H1 (cell line): Measurements from ENCODE around the gene GDF9. TPM values are rescaled to one million over a fixed set of nuclear protein-coding genes. Genes with fewer than 3 reads are reported as not detected.

Experiments used
- CTCF ChIA-PET: fragments of 300-600 bp; sonication (Branson Sonifier 250); formaldehyde crosslinking; loops from one replicate; lab custom pipeline; 2021; ENCODE audit not compliant: partially characterized antibody; lab: Charles Lee
- POLR2A ChIA-PET: fragments of 300-600 bp; sonication (Branson Sonifier 250); formaldehyde crosslinking; loops from one replicate; lab custom pipeline; 2021; ENCODE audit warnings: inconsistent platforms; ENCODE audit not compliant: partially characterized antibody; lab: Charles Lee
- DNase-seq, 2 experiments: peaks; one replicate each; pipeline versions ENCODE4 v3.0.0 to v3.0.0-alpha.2; 2010 to 2022; ENCODE audit warnings: low spot score in 2 of 2, low read depth in 1 of 2, mixed read lengths in 1 of 2
- FAIRE-seq: peaks from 2 replicates; lab custom pipeline; 2011; peaks lifted over from hg19 to GRCh38; lab: Jason Lieb, UNC
- H2AFZ ChIP-seq: 2 replicates; pipeline ENCODE4 v1.8.1; 2012; ENCODE audit warnings: low read length, inconsistent platforms
- H2AK5ac ChIP-seq: 2 replicates; pipeline ENCODE4 v1.6.1; 2013; ENCODE audit warnings: low read depth, low read length
- H2BK120ac ChIP-seq: replicated peaks from 2 replicates; pipeline ENCODE3; 2013; ENCODE audit warnings: low read depth, low read length, inconsistent platforms
- H2BK12ac ChIP-seq: 2 replicates; pipeline ENCODE4 v1.6.1; 2013; ENCODE audit warnings: low read depth, low read length
- H2BK15ac ChIP-seq: 2 replicates; pipeline ENCODE4 v1.6.1; 2013; ENCODE audit warnings: low read length
- H2BK20ac ChIP-seq: 2 replicates; pipeline ENCODE4 v1.6.1; 2013; ENCODE audit warnings: low read length
- H2BK5ac ChIP-seq: 2 replicates; pipeline ENCODE4 v1.6.1; 2013; ENCODE audit warnings: low read depth, low read length
- H3K14ac ChIP-seq: 2 replicates; pipeline ENCODE4 v1.6.1; 2013; ENCODE audit warnings: inconsistent platforms; ENCODE audit not compliant: insufficient read length
- H3K18ac ChIP-seq: 2 replicates; pipeline ENCODE4 v1.6.1; 2013; ENCODE audit warnings: low read length; ENCODE audit errors: extremely low read depth
- H3K23ac ChIP-seq: 2 replicates; pipeline ENCODE4 v1.6.1; 2013; ENCODE audit warnings: inconsistent platforms; ENCODE audit not compliant: insufficient read length
- H3K23me2 ChIP-seq: 2 replicates; pipeline ENCODE4 v1.6.1; 2013; ENCODE audit warnings: low read depth, low read length
- H3K27ac ChIP-seq: 2 replicates; pipeline ENCODE4 v1.6.1; 2011; ENCODE audit warnings: low read depth, low read length, inconsistent platforms
- H3K27me3 ChIP-seq, 4 experiments: replicated peaks in 1 of 4; 1 replicate in 1 of 4; 2 replicates in 3 of 4; pipeline versions ENCODE4 v1.6.1 to v1.8.1; 2011 to 2013; ENCODE audit warnings: low read length in 3 of 4, mild to moderate bottlenecking in 3 of 4, inconsistent platforms in 2 of 4, mixed read lengths in 2 of 4, moderate library complexity in 1 of 4; ENCODE audit not compliant: control insufficient read depth in 3 of 4, insufficient read depth in 3 of 4; ENCODE audit errors: extremely low read depth in 1 of 4
- H3K36me3 ChIP-seq, 4 experiments: 2 replicates each; pipeline versions ENCODE4 v1.6.1 to v1.8.1; 2011 to 2013; ENCODE audit warnings: mild to moderate bottlenecking in 4 of 4, low read length in 3 of 4, moderate library complexity in 2 of 4, control low read depth in 1 of 4, inconsistent platforms in 1 of 4; ENCODE audit not compliant: insufficient read depth in 4 of 4, control insufficient read depth in 2 of 4
- H3K4ac ChIP-seq: replicated peaks from 2 replicates; pipeline ENCODE3; 2013; ENCODE audit warnings: low read length, low read depth, mixed read lengths, inconsistent platforms; ENCODE audit not compliant: insufficient read length
- H3K4me1 ChIP-seq, 4 experiments: replicated peaks in 1 of 4; 1 replicate in 1 of 4; 2 replicates in 3 of 4; pipeline versions ENCODE4 v1.6.1 to v1.8.1; 2011 to 2013; ENCODE audit warnings: low read length in 3 of 4, inconsistent platforms in 2 of 4, mixed read lengths in 1 of 4; ENCODE audit not compliant: insufficient read depth in 4 of 4, control insufficient read depth in 3 of 4
- H3K4me2 ChIP-seq, 2 experiments: 2 replicates each; pipeline versions ENCODE4 v1.6.1 to v1.8.1; 2011 to 2013; ENCODE audit warnings: low read depth in 2 of 2, low read length in 2 of 2, control low read depth in 1 of 2, inconsistent platforms in 1 of 2, mild to moderate bottlenecking in 1 of 2; ENCODE audit not compliant: insufficient read depth in 1 of 2
- H3K4me3 ChIP-seq, 4 experiments: fragments of 200-600, 300-600 bp in 1 of 4; sonication (generic), shearing (Covaris generic), sonication (Bioruptor Twin) in 1 of 4; 2 replicates each; pipeline versions ENCODE4 v1.5.1 to v1.8.1; 2011 to 2016; ENCODE audit warnings: low read length in 4 of 4, low read depth in 3 of 4, control low read depth in 2 of 4, inconsistent platforms in 2 of 4, mild to moderate bottlenecking in 2 of 4, mixed read lengths in 1 of 4, moderate library complexity in 1 of 4; ENCODE audit not compliant: insufficient read depth in 2 of 4; ENCODE audit errors: extremely low read depth in 1 of 4
- H3K56ac ChIP-seq: replicated peaks from 2 replicates; pipeline ENCODE3; 2013; ENCODE audit warnings: low read depth, mild to moderate bottlenecking, mixed read lengths, low read length, inconsistent platforms; ENCODE audit not compliant: insufficient read length
- H3K79me1 ChIP-seq: 2 replicates; pipeline ENCODE4 v1.6.1; 2013; ENCODE audit warnings: low read depth, low read length, control low read depth
- H3K79me2 ChIP-seq, 2 experiments: 2 replicates each; pipeline versions ENCODE4 v1.6.1 to v1.8.1; 2012 to 2013; ENCODE audit warnings: low read length in 2 of 2, mild to moderate bottlenecking in 2 of 2, inconsistent platforms in 1 of 2; ENCODE audit not compliant: insufficient read depth in 2 of 2, control insufficient read depth in 1 of 2
- H3K9ac ChIP-seq, 4 experiments: replicated peaks in 1 of 4; 1 replicate in 1 of 4; 2 replicates in 3 of 4; pipeline versions ENCODE4 v1.6.1 to v1.8.1; 2011 to 2013; ENCODE audit warnings: low read depth in 3 of 4, low read length in 3 of 4, control low read depth in 2 of 4, mild to moderate bottlenecking in 2 of 4, moderate library complexity in 2 of 4, inconsistent platforms in 1 of 4; ENCODE audit errors: extremely low read depth in 1 of 4
- H3K9me3 ChIP-seq, 2 experiments: 2 replicates each; pipeline versions ENCODE4 v1.6.1 to v1.8.1; 2012 to 2013; ENCODE audit warnings: mild to moderate bottlenecking in 2 of 2, moderate library complexity in 2 of 2, control low read depth in 1 of 2, inconsistent platforms in 1 of 2, low read depth in 1 of 2, low read length in 1 of 2, mixed read lengths in 1 of 2; ENCODE audit not compliant: insufficient read depth in 2 of 2
- H4K20me1 ChIP-seq, 2 experiments: replicated peaks in 1 of 2; 2 replicates each; pipeline versions ENCODE3 to v1.8.1; 2011 to 2013; ENCODE audit warnings: inconsistent platforms in 2 of 2, low read length in 2 of 2, mild to moderate bottlenecking in 1 of 2; ENCODE audit not compliant: insufficient read depth in 2 of 2, control insufficient read depth in 1 of 2
- H4K5ac ChIP-seq: 2 replicates; pipeline ENCODE4 v1.6.1; 2013; ENCODE audit warnings: low read length, low read depth, mixed read lengths, inconsistent platforms; ENCODE audit not compliant: insufficient read length
- H4K8ac ChIP-seq: 2 replicates; pipeline ENCODE4 v1.8.0; 2013; ENCODE audit warnings: mild to moderate bottlenecking, moderate library complexity, low read length, inconsistent platforms; ENCODE audit not compliant: insufficient read depth; ENCODE audit errors: extremely low read depth
- H4K91ac ChIP-seq: replicated peaks from 2 replicates; pipeline ENCODE3; 2013; ENCODE audit warnings: low read length, mixed read lengths, inconsistent platforms; ENCODE audit not compliant: insufficient read length
- KDM4A ChIP-seq: IDR thresholded peaks from one replicate; pipeline ENCODE4 v1.7.1; 2012; ENCODE audit warnings: low read depth, mild to moderate bottlenecking, moderate library complexity, low read length, inconsistent platforms; ENCODE audit not compliant: severe bottlenecking
- MAFK ChIP-seq: IDR thresholded peaks from 2 replicates; pipeline ENCODE4 v1.6.1; 2012; ENCODE audit warnings: low read depth, mild to moderate bottlenecking, improper control_type of control experiment, low read length
- WGBS, 2 experiments: shearing (Covaris generic) in 1 of 2; methylation state at CpG; one replicate each; pipeline versions ENCODE4 v1.1.6 to v1.1.7; 2013 to 2015; ENCODE audit warnings: low lambda C conversion rate in 2 of 2, mixed read lengths in 2 of 2, inconsistent platforms in 1 of 2, low coverage in 1 of 2, missing lambda C conversion rate in 1 of 2; ENCODE audit not compliant: insufficient replicate concordance in 2 of 2, insufficient coverage in 1 of 2, insufficient read length in 1 of 2; ENCODE audit errors: extremely low coverage in 1 of 2, missing lambda C conversion rate in 1 of 2; 5-methylcytosine and 5-hydroxymethylcytosine counted together
- polyA plus RNA-seq, 7 experiments: library from polyadenylated mRNA; depleted of rRNA in 3 of 7; stranded (reverse) in 5 of 7; unstranded in 2 of 7; fragments of >200 nt in 5 of 7; fragments of 200-250 nt in 2 of 7; gene quantifications; 1 replicate in 5 of 7; 2 replicates in 1 of 7; 4 replicates in 1 of 7; pipeline versions ENCODE4 v1.2.1 to v1.2.3, GENCODE V29; 2011 to 2013; ENCODE audit warnings: missing spikeins in 2 of 7, mixed read lengths in 2 of 7
- total RNA-seq: library from RNA; stranded (reverse); fragmentation: NEBNext Ultra II Directional; extraction: Animal tissue kit (Norgen Biotek cat#: 25700); gene quantifications from 2 replicates; pipeline ENCODE4 v1.2.1, GENCODE V29; 2021
- TF ChIP-seq, protein P1 (sequence below): IDR thresholded peaks from 2 replicates; pipeline ENCODE4 v1.6.1; 2012; ENCODE audit warnings: inconsistent platforms
- TF ChIP-seq, protein P2 (sequence below): IDR thresholded peaks from 2 replicates; pipeline ENCODE4 v1.6.1; 2012; ENCODE audit warnings: inconsistent platforms

Gene GDF9
- total and polyA plus RNA-seq, 2 of the 8 experiments (the other 6 are each of a cell fraction or from before 2014, with no cell fraction given): 0.14 TPM; not detected in 1

DNA sequence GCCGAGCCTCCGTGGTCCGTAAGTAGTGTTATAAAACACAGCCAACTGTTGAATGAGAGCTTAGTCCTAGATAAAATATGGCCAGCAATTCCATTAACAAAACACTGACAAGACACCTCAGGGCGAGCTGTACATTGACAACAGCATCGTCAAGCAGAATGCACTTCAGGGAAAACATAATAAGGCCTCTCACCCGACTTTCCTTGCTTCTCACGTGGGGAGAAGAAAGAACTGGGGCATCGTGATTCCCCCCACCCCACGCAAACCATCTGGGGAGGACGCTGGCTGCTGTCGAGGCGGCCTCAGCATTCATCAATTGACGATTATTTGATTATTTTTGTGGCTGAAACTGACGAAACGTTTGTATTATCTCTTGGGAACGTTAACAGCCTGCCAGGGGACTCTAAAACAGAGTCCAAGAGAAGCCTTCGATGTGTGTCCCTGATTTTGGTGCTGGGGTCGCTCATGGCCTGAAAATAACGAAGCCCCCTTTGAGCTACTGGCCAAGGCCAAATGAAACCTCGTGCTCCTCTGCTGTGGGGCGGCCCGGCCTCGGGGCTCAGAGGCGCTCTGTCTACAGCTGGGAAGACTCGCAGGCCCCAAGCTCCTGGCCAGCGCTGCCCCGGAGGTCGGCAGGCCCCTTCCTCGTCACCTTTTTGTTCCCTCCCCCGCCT, 464 bp downstream of the GDF9 start:
- Histone ChIP-seq H3K56ac (no peak overlapping the region), H2BK12ac (0 out of 2 replicates have a peak overlapping the region, but pooled peaks have one; percentile 2), H3K23ac (no peak overlapping the region), H3K23me2 (peaks cover 6% of the 10 kb centered on the region), H2BK5ac (peak overlapping the region; percentile 66; the same call in 1 of the 2 replicates), H3K27ac (peak overlapping the region; percentile 60; the same call in 1 of the 2 replicates), H2BK20ac (no peak overlapping the region), H3K36me3 (peaks cover 5 to 22% (median 14%) of the 10 kb centered on the region in 4 experiments; a peak in 5 of 8 replicates), H3K4me3 (peak overlapping the region; percentile 80 to 99 (median 88); a peak in 7 of 8 replicates), H4K91ac (no peak overlapping the region)
- TF ChIP-seq, protein P1, sequence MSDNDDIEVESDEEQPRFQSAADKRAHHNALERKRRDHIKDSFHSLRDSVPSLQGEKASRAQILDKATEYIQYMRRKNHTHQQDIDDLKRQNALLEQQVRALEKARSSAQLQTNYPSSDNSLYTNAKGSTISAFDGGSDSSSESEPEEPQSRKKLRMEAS: peak; percentile 82
- TF ChIP-seq, protein P2, sequence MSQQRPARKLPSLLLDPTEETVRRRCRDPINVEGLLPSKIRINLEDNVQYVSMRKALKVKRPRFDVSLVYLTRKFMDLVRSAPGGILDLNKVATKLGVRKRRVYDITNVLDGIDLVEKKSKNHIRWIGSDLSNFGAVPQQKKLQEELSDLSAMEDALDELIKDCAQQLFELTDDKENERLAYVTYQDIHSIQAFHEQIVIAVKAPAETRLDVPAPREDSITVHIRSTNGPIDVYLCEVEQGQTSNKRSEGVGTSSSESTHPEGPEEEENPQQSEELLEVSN: peak; percentile 80; the same call in 1 of the 2 replicates
- TF ChIP-seq MAFK (no peak), KDM4A (peak; percentile 37)
- TF ChIP-seq, all 59 proteins: peak for 3
- H3K4me2 ChIP-seq: peak overlapping the region; percentile 81 to 85
- peak overlapping the region; percentile 90 for H4K8ac ChIP-seq
- POLR2A ChIA-PET: interaction anchor here (0.6 to 4.3 kb wide), 18 partner anchors 9 to 572 kb away, joined by 3 to 32 read pairs (median 4); partner anchors contain the start of genes HSPA4, KIF3A, SHROOM1 and SLC22A4
- H3K14ac ChIP-seq: no peak overlapping the region
- no peaks in the 10 kb centered on the region for H3K9me3 ChIP-seq
- peaks cover 3 to 13% of the 10 kb centered on the region in 2 experiments; a peak in 2 of 4 replicates for H3K79me2 ChIP-seq
- peaks cover 4 to 7% (median 6%) of the 10 kb centered on the region in 4 experiments; a peak in 5 of 7 replicates for H3K4me1 ChIP-seq
- H2AFZ ChIP-seq: peak overlapping the region; percentile 37
- peak overlapping the region; percentile 23 for H4K5ac ChIP-seq
- no peak overlapping the region for H2BK15ac ChIP-seq
- H3K18ac ChIP-seq: no peak overlapping the region; the same call in 1 of the 2 replicates
- 0 out of 2 replicates have a peak overlapping the region, but pooled peaks have one; percentile 58 for H2AK5ac ChIP-seq
- DNase-seq (no peak), FAIRE-seq (no peak)
- H3K4ac ChIP-seq: no peak overlapping the region
- peaks cover 0 to 2% of the 10 kb centered on the region in 2 experiments for H4K20me1 ChIP-seq
- H3K9ac ChIP-seq: peak overlapping the region in 3 of 4 experiments; percentile 22 to 69 (median 67); a peak in 5 of 7 replicates
- no peaks in the 10 kb centered on the region for H3K27me3 ChIP-seq
- 42% methylated on average over 30 of the region's 30 CpGs; no CpG with 5 or more reads in 1 of the 2 experiments for WGBS, 2 experiments
- CTCF ChIA-PET: interaction anchor here (0.9 to 32.2 kb wide), 7 partner anchors 11 to 59 kb away, joined by 3 to 465 read pairs (median 6); partner anchors contain the start of gene SHROOM1
- peaks cover 3% of the 10 kb centered on the region; the same call in 1 of the 2 replicates for H3K79me1 ChIP-seq
- H2BK120ac ChIP-seq: no peak overlapping the region
